CD14-positive monocyte (primary cell): ENCODE measurements around the gene SRPRA. TPM values are rescaled to one million over a fixed set of nuclear protein-coding genes. Genes with fewer than 3 reads are reported as not detected.
"Not testable (repeated sequence)": the region's sequence is repeated elsewhere in the genome, so short reads cannot be mapped to it uniquely, and the experiment has no call there.

Experiments
- DNase-seq, 3 donors: peaks; one replicate each; pipeline ENCODE4 v3.0.0-alpha.2; 2011 to 2022
- H2AFZ ChIP-seq: 2 replicates; pipeline ENCODE4 v1.6.0; 2012; ENCODE audit warnings: mild to moderate bottlenecking, low read depth, low read length, inconsistent platforms; ENCODE audit not compliant: insufficient read depth, poor library complexity, severe bottlenecking
- H3K27ac ChIP-seq, 2 donors: 1 replicate in 1 of 2; 2 replicates in 1 of 2; pipeline ENCODE4 v1.5.1; 2012 to 2013; ENCODE audit warnings: low read length in 2 of 2, control low read depth in 1 of 2, inconsistent platforms in 1 of 2, low read depth in 1 of 2, mild to moderate bottlenecking in 1 of 2
- H3K27me3 ChIP-seq, 2 donors: one replicate each; pipeline versions ENCODE4 v1.6.0 to v1.6.1; 2011 to 2013; ENCODE audit warnings: low read length in 2 of 2; ENCODE audit not compliant: control insufficient read depth in 2 of 2, insufficient read depth in 2 of 2
- H3K36me3 ChIP-seq, 2 donors: replicated peaks in 1 of 2; 1 replicate in 1 of 2; 2 replicates in 1 of 2; pipeline versions ENCODE4 v1.5.1 to v1.6.1; 2012 to 2013; ENCODE audit warnings: low read length in 2 of 2, control low read depth in 1 of 2, inconsistent platforms in 1 of 2, mild to moderate bottlenecking in 1 of 2; ENCODE audit not compliant: insufficient read depth in 2 of 2, control insufficient read depth in 1 of 2
- H3K4me1 ChIP-seq, 2 donors: 1 replicate in 1 of 2; 2 replicates in 1 of 2; pipeline versions ENCODE4 v1.5.1 to v1.6.1; 2012 to 2013; ENCODE audit warnings: low read length in 2 of 2, control low read depth in 1 of 2, inconsistent platforms in 1 of 2, mild to moderate bottlenecking in 1 of 2, moderate library complexity in 1 of 2; ENCODE audit not compliant: insufficient read depth in 2 of 2, control insufficient read depth in 1 of 2
- H3K4me2 ChIP-seq: replicated peaks from 2 replicates; pipeline ENCODE3; 2012; ENCODE audit warnings: low read length, moderate library complexity, mild to moderate bottlenecking; ENCODE audit not compliant: poor library complexity, severe bottlenecking; ENCODE audit errors: extremely low read depth
- H3K4me3 ChIP-seq, 3 experiments: fragments of 200-600 bp in 1 of 3; sonication (generic) in 1 of 3; replicated peaks in 1 of 3; 1 replicate in 2 of 3; 2 replicates in 1 of 3; pipeline ENCODE4 v1.5.1; 2011 to 2013; ENCODE audit warnings: low read length in 3 of 3, mild to moderate bottlenecking in 3 of 3, control low read depth in 2 of 3, low read depth in 2 of 3, inconsistent platforms in 1 of 3, moderate library complexity in 1 of 3
- H3K79me2 ChIP-seq: 2 replicates; pipeline ENCODE4 v1.6.0; 2012; ENCODE audit warnings: mild to moderate bottlenecking, control low read depth, inconsistent platforms, low read length, moderate library complexity; ENCODE audit not compliant: insufficient read depth
- H3K9ac ChIP-seq: 2 replicates; pipeline ENCODE4 v1.6.0; 2017; ENCODE audit warnings: low read length, mild to moderate bottlenecking; ENCODE audit not compliant: insufficient read depth, poor library complexity, severe bottlenecking
- H3K9me3 ChIP-seq, 2 donors: replicated peaks in 1 of 2; 1 replicate in 1 of 2; 2 replicates in 1 of 2; pipeline versions ENCODE4 v1.5.1 to v1.6.1; 2012 to 2013; ENCODE audit warnings: low read length in 2 of 2, control low read depth in 1 of 2; ENCODE audit not compliant: control insufficient read depth in 1 of 2, insufficient read depth in 1 of 2
- H4K20me1 ChIP-seq: 2 replicates; pipeline ENCODE4 v1.6.0; 2012; ENCODE audit warnings: mild to moderate bottlenecking, low read length, control low read depth, moderate library complexity; ENCODE audit not compliant: insufficient read depth
- H3K27ac Mint-ChIP-seq, 7 donors: one replicate each; pipeline ENCODE4 v1.8.0; 2020; ENCODE audit warnings: mild to moderate bottlenecking in 7 of 7, mixed read lengths in 7 of 7, moderate library complexity in 6 of 7, inconsistent platforms in 2 of 7
- H3K27me3 Mint-ChIP-seq, 3 donors: one replicate each; pipeline ENCODE4 v1.8.0; 2021 to 2022; ENCODE audit warnings: low read depth in 3 of 3, mild to moderate bottlenecking in 3 of 3, mixed read lengths in 3 of 3, moderate library complexity in 3 of 3, inconsistent platforms in 1 of 3
- H3K36me3 Mint-ChIP-seq, 2 donors: one replicate each; pipeline ENCODE4 v1.8.0; 2020; ENCODE audit warnings: mixed read lengths in 2 of 2, inconsistent platforms in 1 of 2, mild to moderate bottlenecking in 1 of 2
- H3K4me1 Mint-ChIP-seq: one replicate; pipeline ENCODE4 v1.8.0; 2020; ENCODE audit warnings: mild to moderate bottlenecking, mixed read lengths
- H3K4me3 Mint-ChIP-seq, 2 donors: one replicate each; pipeline ENCODE4 v1.8.0; 2020; ENCODE audit warnings: mild to moderate bottlenecking in 2 of 2, mixed read lengths in 2 of 2, moderate library complexity in 1 of 2
- H3K9me3 Mint-ChIP-seq, 7 donors: one replicate each; pipeline ENCODE4 v1.8.0; 2020 to 2022; ENCODE audit warnings: mixed read lengths in 7 of 7, mild to moderate bottlenecking in 6 of 7, moderate library complexity in 6 of 7, inconsistent platforms in 2 of 7
- CTCF ChIP-seq: fragments of 200-600 bp; IDR thresholded peaks from one replicate; pipeline ENCODE4 v1.8.0; 2022; ENCODE audit warnings: antibody characterized with exemption, mild to moderate bottlenecking
- WGBS: methylation state at CpG from one replicate; pipeline ENCODE4 v1.1.5; 2013; ENCODE audit warnings: missing lambda C conversion rate; ENCODE audit not compliant: insufficient coverage; 5-methylcytosine and 5-hydroxymethylcytosine counted together
- intact Hi-C, 2 donors: fragments of 100-400 bp; cut with micrococcal nuclease; formaldehyde crosslinking; loops; one replicate each; pipeline versions ENCODE4 v1.15.0 to v1.15.1; 2023
- polyA plus RNA-seq, 3 donors: library from polyadenylated mRNA; depleted of rRNA in 1 of 3; unstranded in 2 of 3; stranded (reverse) in 1 of 3; fragments of 300-500 nt in 2 of 3; fragments of >200 nt in 1 of 3; fragmentation: Illumina TruSeq in 2 of 3; gene quantifications; 1 replicate in 2 of 3; 2 replicates in 1 of 3; pipeline ENCODE4 v1.2.3, GENCODE V29; 2012 to 2021

SRPRA gene
- polyA plus RNA-seq, 3 donors: 68.7 to 123 (median 87.6) TPM

- peaks cover 66 to 70% of the 10 kb centered on the region in 2 donors for H3K36me3 Mint-ChIP-seq
- no peaks in the 10 kb centered on the region for H3K4me1 Mint-ChIP-seq
- no peak overlapping the region for H3K4me2 ChIP-seq
- TF ChIP-seq CTCF: no peak
- H3K27me3 ChIP-seq: no peaks in the 10 kb centered on the region
- no CpG with 5 or more reads among the region's 2 CpGs for WGBS
- no peaks in the 10 kb centered on the region for H3K9me3 ChIP-seq
- H3K9ac ChIP-seq: no peak overlapping the region
- no peaks in the 10 kb centered on the region for H3K9me3 Mint-ChIP-seq
- intact Hi-C loops: no loop called here
- peaks cover 66 to 92% of the 10 kb centered on the region in 2 donors for H3K36me3 ChIP-seq
- H3K4me3 ChIP-seq: no peak overlapping the region
- no peak overlapping the region for H3K27ac ChIP-seq
- no peak overlapping the region for H3K27ac Mint-ChIP-seq
- peaks cover 3% of the 10 kb centered on the region for H4K20me1 ChIP-seq
- H3K27me3 Mint-ChIP-seq: no peaks in the 10 kb centered on the region
- H2AFZ ChIP-seq: no peak overlapping the region
- no peak for DNase-seq
- H3K4me1 ChIP-seq: no peaks in the 10 kb centered on the region
- no peak overlapping the region for H3K4me3 Mint-ChIP-seq
- H3K79me2 ChIP-seq: no peaks in the 10 kb centered on the region
Measured at GRCh38 chr11:126257144-126257543, 11.6 kb downstream of the SRPRA start.

- Histone ChIP-seq H3K4me3 (no peak overlapping the region), H3K4me2 (no peak overlapping the region), H3K9me3 (no peaks in the 10 kb centered on the region), H4K20me1 (peaks cover 1% of the 10 kb centered on the region), H3K27ac (no peak overlapping the region), H3K27me3 (no peaks in the 10 kb centered on the region), H3K4me1 (no peaks in the 10 kb centered on the region), H3K79me2 (no peaks in the 10 kb centered on the region), H2AFZ (no peak overlapping the region), H3K9ac (no peak overlapping the region), H3K36me3 (peaks cover 61 to 92% of the 10 kb centered on the region in 2 donors)
- Mint-ChIP-seq H3K9me3 (peaks cover 0 to 2% (median 0%) of the 10 kb centered on the region in 7 donors), H3K36me3 (peaks cover 68 to 70% of the 10 kb centered on the region in 2 donors), H3K4me3 (no peak overlapping the region), H3K27ac (peak overlapping the region in 1 of 7 donors; percentile 15), H3K27me3 (no peaks in the 10 kb centered on the region), H3K4me1 (no peaks in the 10 kb centered on the region)
- no peak for TF ChIP-seq CTCF
- no peak for DNase-seq
- intact Hi-C loops: no loop called here
- WGBS: 94% methylated on average over 3 of the region's 4 CpGs
Measured at GRCh38 chr11:126256216-126256615, 12.5 kb downstream of the SRPRA start.

GRCh38 chr11:126255507-126255906 lies 13.2 kb downstream of the SRPRA start:
- H3K9me3 Mint-ChIP-seq, H3K27me3 ChIP-seq, H3K9me3 ChIP-seq, H4K20me1 ChIP-seq, H2AFZ ChIP-seq, H3K9ac ChIP-seq, H3K4me1 ChIP-seq, H3K79me2 ChIP-seq, H3K4me1 Mint-ChIP-seq, H3K27me3 Mint-ChIP-seq, intact Hi-C loops, H3K4me2 ChIP-seq, H3K4me3 ChIP-seq, H3K4me3 Mint-ChIP-seq, H3K27ac ChIP-seq, DNase-seq: not testable (repeated sequence)
- peaks cover 62 to 92% of the 10 kb centered on the region in 2 donors for H3K36me3 ChIP-seq
- peak overlapping the region in 1 of 7 donors; percentile 52 for H3K27ac Mint-ChIP-seq
- peaks cover 67 to 68% of the 10 kb centered on the region in 2 donors for H3K36me3 Mint-ChIP-seq
- 100% methylated on average over 1 of the region's 5 CpGs for WGBS
